HG03575 (cell line): ENCODE results near the gene PKD2.
"Not testable (repeated sequence)": the region's sequence is repeated elsewhere in the genome, so short reads cannot be mapped to it uniquely, and the experiment has no call there.

Experiments used
- ATAC-seq: cut with Tn5 transposase; IDR thresholded peaks from one replicate; pipeline ENCODE4 v1.9.1; 2021; ENCODE audit not compliant: unreplicated experiment, insufficient number of reproducible peaks, low FRiP score; ENCODE audit errors: extremely low read depth

Gene PKD2

DNA sequence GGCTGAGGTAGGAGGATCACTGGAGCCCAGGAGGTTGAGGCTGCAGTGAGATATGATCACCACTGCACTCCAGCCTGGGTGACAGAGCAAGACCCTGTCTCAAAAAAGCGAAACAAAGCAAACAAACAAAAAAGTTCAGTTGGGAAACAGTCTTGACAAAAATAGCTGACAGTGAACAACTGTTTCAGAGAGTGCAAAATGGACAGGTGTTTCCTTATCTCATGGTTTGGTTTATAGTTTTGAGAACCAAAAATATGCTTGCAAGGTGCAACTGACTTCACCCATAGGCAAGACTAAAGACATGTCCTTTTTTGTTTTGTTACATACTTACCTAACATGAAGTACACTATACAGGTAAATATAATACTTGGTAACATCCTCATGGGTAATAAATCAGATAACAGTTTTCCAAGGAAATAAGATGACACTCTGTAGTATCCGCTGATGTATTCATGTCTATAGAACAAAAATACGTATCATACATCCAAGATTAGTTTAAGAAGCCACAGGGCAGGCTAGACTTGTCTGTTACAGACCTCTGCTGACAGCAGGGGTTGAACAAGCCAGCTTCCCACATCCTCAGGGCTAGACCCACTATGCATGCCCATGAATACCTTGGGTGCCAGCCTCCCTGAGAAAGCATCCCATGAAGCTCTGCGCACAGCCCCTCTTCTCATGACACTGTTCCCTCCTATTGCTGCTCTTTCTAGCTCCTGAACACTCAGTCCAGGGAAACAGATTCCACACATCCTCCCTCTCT, 91.7 kb downstream of the PKD2 start:
- no peak for ATAC-seq

DNA sequence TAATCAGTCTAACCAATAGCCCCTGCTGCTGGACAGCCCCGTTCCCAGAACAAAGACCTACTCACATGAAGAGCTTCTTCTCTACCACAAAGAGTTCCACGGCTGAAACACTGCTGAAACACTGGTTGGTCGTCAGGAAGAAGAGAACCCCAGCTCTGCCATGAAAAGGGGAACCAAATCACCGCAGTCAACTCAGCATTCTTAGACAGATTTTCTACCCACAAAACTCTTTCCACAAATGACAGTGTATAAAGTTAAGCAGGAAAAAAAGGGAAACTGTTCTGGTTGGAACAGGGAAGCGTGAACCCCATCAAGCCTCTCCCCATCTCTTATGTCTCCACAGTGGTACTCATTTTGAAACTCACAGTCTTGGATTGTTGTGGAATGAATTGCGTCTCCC, 93.7 kb downstream of the PKD2 start:
- ATAC-seq, result no peak

DNA sequence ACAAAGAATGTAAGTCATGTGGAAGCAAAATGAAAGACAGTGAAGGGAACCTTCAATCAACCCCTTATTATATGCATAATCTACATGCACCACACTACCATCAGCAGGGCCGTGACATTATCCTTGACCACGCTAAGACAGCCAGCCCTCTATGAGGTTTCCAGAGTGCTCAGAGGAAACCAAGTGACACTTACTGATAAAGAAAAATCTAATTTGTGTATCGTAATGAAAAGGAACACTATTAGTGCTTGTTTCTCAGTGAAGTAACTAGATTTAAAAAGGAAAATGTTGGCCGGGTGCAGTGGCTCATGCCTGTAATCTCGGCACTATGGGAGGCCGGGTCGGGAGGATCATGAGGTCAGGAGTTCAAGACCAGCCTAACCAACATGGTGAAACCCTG, 94.6 kb downstream of the PKD2 start:
- ATAC-seq, result no peak

DNA sequence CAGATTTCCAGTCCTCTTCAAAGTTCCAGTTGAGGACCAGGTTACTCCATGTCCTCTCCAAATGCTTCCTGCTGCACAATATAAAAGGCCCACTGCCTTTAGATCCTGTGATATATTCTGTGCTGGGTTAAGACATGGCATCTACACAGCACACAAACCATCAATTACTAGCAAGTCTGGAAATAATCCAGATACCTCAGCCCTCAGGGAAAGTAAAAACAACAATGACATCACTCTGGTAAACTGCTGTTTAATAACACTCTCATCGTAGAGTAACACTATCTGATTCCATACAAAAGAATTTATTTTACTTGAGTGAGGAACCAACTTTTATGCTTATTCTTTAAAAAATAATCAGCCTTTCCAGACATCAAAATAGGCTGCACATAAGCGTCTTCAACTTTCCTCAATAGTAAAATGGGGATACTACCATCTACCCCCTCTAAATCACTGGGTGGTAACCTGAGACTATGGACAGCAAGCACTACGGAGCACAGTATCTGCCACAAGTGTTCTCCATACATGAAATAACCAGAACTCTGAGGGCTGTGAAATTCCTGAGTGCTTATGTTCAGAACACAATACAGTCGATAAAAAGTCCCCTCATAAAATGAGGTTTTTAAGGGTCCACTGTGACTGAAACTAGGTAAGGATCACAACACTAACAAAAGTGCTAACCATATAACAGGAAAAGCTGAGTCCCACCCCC, 97.6 kb downstream of the PKD2 start:
- no peak for ATAC-seq

DNA sequence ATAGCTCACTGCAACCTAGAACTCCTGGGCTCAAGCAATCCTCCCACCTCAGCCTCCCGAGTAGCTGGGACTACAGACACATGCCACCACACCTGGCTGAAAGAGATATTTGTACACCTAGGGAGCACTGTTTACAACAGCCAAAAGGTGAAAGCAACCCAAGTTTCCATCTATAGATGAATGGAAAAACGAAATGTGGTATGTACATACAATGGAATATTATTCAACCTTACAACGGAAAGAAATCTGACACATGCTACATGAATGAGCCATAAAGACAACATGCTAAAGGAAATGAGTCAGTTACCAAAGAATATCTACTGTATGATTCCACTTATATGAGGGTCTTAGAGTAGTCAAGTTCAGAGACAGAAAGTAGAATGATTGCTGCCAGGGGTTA, 98.8 kb downstream of the PKD2 start:
- no peak for ATAC-seq

DNA sequence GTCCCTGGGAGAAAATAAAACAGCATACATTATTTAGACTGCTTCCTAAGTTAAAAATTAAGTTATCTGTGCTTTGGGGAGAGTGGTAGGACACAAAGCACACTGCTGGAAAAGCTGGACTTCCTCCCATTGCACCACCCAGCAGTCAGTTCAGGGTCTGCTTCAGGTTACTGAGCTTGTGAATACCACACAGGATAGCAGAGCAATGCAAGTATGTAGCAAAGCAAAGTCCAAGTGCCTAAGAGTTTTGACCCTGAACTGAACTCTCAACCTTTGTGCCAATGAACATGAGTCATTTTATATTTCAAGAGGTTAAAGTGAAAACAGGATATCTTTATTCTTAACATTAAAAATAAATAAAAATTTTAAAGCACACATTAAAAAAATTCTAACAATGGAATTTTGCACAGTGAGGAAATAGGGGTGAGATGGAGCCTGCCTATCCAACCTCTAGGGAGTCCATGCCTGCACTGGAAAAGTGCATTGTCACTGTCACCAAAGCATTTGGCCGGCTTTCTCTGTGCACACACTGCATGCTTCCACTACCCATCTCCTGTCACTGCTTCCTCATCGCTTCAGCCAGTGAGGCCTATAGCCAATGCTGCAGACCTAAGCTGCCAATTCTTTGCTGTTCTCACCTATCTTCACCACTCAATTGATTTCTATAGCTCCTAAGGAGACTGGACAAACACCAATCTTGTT, 100.1 kb downstream of the PKD2 start:
- no peak for ATAC-seq

DNA sequence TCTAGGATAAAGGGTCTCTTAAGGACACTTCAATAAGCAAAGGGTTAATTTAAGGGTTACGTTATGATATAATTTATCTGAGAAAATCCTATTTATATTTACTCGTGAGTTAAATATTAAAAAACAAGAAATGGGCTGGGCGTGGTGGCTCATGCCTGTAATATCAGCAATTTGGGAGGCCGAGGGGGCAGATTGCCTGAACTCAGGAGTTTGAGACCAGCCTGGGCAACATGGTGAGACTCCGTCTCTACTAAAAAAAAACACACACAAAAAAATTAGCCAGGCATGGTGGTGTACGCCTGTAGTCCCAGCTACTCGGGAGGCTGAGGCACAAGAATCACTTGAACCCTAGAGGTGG, 100.7 kb downstream of the PKD2 start:
- ATAC-seq, result not testable (repeated sequence)

DNA sequence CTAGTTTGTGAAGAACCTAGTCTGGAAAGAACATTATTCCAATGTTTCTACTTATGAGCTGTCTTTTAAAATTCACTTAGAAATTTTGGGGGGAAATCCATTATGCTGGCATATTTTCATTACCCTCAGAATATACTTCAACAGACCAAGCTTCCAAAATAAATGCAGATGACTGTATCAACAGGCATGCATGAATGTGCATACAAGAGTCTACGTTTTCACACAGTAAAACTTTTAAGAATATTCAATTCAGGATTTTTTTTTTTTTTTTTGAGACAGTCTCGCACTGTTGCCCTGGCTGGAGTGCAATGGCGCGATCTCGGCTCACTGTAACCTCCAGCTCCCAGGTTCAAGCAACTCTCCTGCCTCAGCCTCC, 101.3 kb downstream of the PKD2 start:
- no peak for ATAC-seq

DNA sequence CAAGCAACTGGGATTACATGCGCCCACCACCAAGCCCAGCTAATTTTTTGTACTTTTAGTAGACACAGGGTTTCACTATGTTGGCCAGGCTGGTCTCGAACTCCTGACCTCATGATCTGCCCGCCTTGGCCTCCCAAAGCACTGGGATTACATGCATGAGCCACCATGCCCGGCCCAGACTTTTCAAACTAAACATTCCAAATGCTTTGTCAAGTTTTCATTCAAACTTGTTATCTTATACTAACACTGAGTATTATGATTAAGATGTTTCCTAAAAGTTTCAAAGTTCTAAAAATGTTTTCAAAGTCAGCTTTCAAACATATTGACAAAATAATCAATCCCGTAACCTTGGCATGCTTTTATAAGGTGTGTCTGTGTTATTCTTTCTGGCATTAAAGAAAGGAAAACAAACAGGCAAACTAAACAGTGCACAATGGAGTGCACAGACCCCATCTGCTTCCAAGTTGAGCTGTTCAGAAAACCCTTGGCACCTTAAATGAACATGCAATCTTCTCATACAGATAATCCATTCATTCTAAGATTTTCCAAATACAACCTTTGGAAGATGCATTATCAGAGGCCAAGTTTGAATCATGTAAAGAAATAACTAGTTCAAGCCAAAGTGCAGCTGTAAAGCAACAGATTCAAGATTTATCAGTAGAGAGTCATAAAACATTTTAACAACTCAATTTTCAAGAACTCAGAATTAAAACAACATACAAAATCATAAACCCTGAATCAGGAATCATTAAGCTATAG, 101.9 kb downstream of the PKD2 start:
- ATAC-seq, result no peak

DNA sequence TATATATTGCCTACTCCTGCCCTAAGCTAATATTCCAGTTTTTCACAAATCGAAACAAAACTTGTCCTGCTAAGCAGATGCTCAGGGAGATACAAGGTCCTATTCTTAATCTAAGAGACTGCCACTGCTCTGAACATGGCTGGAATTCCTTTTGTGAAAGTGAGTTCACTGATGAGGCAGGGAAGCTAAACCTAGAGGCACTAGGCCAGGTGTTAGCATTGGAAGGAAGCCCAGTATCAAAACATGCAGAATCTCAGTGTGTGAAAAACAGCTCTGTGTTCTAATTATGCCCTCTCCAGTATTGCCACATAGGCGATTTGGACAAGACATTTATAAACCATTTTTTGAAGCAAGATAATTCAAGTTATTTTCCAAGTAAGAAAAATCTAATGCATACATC, 103.4 kb downstream of the PKD2 start:
- ATAC-seq, result no peak

DNA sequence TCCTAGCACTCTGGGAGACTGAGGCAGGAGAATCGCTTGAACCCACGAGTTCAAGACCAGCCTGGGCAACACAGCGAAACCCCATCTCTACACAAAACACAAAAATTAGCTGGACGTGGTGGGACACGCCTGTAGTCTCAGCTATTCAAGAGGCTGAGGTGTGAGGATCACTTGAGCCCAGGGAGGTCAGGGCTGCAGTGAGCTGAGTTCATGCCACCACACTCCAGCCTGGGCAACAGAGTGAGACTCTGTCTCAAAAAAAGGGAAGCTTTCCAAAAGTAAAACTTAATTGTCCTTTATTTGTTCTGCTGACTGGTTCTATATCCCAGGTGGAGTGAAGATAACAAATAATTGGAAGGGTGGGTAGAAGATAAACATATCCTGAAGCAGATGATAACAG, 105.4 kb downstream of the PKD2 start:
- ATAC-seq, result no peak

DNA sequence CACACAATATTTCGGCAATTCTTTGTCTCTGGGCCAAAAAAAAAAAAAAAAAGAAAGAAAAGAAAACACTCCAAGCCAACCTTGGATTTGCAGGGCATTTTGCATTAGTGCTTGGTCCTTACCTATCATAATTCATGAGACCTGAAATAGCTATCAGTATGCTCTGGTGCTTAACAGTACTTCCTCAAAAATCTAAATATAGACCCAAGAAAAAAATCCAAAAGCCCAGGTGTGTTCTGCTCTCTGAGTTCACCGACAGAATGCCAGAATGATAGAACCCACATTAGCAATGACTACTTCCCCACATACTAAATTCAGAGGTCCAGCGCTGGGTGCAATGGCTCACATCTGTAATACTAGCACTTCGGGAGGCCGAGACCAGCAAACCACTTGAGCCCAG, 108.2 kb downstream of the PKD2 start:
- ATAC-seq, result no peak

DNA sequence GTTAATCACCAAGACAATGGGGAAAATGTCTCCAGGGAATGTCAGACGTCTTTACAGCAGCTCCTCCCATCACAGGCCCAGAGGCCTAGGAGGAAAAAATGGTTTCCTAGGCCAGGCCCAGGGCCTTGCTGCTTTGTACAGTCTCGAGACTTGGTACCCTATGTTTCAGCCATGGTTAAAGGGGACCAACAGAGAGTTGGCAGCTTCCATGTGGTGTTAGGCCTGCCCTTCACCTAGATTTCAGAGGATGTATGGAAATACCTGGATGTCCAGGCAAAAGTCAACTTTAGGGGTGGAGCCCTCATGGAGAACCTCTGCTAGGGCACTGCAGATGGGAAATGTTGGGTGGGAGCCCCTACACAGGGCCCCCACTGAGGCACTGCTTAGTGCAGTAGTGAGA, 112.5 kb downstream of the PKD2 start:
- ATAC-seq, result no peak

DNA sequence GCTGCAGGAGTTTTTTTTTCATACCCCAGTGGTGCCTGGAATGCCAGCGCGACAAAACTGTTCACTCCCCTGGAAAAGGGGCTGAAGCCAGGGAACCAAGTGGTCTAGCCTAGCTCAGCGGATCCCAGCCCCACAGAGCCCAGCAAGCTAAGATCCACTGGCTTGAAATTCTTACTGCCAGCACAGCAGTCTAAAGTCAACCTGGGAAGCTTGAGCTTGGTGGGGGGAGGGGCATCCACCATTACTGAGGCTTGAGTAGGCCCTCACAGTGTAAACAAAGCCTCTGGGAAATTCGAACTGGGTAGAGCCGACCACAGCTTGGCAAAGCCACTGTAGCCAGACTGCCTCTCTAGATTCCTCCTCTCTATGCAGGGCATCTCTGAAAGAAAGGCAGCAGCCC, 114.8 kb downstream of the PKD2 start:
- ATAC-seq, result not testable (repeated sequence)
